ENCODE measurements around the gene LPAR3.

DNA sequence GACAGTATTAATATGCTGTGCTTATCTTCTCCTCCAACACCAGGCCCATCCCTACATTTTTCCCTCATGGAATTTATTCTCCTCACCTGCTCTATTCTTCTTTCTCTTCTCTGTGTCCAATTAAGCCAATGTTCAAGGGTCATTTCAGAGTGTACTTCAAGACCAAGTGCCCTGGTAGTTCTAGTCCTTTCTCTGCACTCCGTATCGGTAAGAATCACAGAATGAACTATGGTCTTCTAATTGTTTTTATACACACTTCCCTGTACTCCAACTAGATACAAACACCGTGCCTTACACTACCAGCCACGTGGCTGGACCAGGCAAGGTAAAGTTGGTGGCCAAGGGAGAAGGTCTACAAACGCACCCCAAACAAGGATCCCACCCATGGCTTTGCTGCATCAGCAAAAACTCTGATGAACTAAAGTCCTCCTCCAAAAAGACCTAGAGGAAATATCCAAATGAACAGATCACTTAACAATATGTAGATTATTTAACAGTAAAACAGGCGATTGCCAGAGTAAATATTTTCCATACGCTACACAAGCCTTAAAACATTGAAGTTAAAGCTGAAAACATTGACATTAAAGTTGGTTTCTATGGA lies 40.1 kb upstream of the LPAR3 start:
- TF ChIP-seq, protein P1, sequence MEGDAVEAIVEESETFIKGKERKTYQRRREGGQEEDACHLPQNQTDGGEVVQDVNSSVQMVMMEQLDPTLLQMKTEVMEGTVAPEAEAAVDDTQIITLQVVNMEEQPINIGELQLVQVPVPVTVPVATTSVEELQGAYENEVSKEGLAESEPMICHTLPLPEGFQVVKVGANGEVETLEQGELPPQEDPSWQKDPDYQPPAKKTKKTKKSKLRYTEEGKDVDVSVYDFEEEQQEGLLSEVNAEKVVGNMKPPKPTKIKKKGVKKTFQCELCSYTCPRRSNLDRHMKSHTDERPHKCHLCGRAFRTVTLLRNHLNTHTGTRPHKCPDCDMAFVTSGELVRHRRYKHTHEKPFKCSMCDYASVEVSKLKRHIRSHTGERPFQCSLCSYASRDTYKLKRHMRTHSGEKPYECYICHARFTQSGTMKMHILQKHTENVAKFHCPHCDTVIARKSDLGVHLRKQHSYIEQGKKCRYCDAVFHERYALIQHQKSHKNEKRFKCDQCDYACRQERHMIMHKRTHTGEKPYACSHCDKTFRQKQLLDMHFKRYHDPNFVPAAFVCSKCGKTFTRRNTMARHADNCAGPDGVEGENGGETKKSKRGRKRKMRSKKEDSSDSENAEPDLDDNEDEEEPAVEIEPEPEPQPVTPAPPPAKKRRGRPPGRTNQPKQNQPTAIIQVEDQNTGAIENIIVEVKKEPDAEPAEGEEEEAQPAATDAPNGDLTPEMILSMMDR (conservative IDR thresholded peaks at IDR 0.05), result no peak
- TF ChIP-seq EZH2 (IDR thresholded peaks at IDR 0.05; ENCODE audit: low read depth), result no peak

Measured in PC-9 (cell line).